Uterus (tissue), 4 donors: ENCODE results near the gene GMCL1. TPM values are rescaled to one million over a fixed set of nuclear protein-coding genes. Genes with fewer than 3 reads are reported as not detected.
"Not testable (repeated sequence)": the region's sequence is repeated elsewhere in the genome, so short reads cannot be mapped to it uniquely, and the experiment has no call there.

ENCODE experiments used
- DNase-seq, 2 donors: peaks; one replicate each; pipeline ENCODE4 v3.0.0-alpha.2; 2019 to 2020
- H3K27ac ChIP-seq, 2 donors: fragments of 200-600 bp; sonication (generic); 1 replicate in 1 of 2; 2 replicates in 1 of 2; pipeline ENCODE4 v1.5.1; 2016 to 2018
- H3K27me3 ChIP-seq, 2 donors: fragments of 200-600 bp; sonication (generic); one replicate each; pipeline ENCODE4 v1.5.1; 2018 to 2019; ENCODE audit warnings: control low read depth in 1 of 2
- H3K36me3 ChIP-seq, 2 donors: fragments of 200-600 bp; sonication (generic); one replicate each; pipeline ENCODE4 v1.5.1; 2019; ENCODE audit warnings: control low read depth in 1 of 2
- H3K4me1 ChIP-seq, 2 donors: fragments of 200-600 bp; sonication (generic); one replicate each; pipeline ENCODE4 v1.5.1; 2018 to 2019; ENCODE audit warnings: control low read depth in 1 of 2
- H3K4me3 ChIP-seq, 2 donors: fragments of 200-600 bp; sonication (generic); 1 replicate in 1 of 2; 2 replicates in 1 of 2; pipeline ENCODE4 v1.5.1; 2018 to 2019; ENCODE audit warnings: mild to moderate bottlenecking in 1 of 2
- H3K9me3 ChIP-seq, 2 donors: fragments of 200-600 bp; sonication (generic); one replicate each; pipeline ENCODE4 v1.5.1; 2019; ENCODE audit warnings: control low read depth in 1 of 2
- CTCF ChIP-seq, 4 experiments: fragments of 200-600 bp in 2 of 4; fragments of 450-650 bp in 2 of 4; sonication (generic) in 2 of 4; IDR thresholded peaks; one replicate each; pipeline ENCODE4 v1.5.1; 2016 to 2019; ENCODE audit warnings: antibody characterized with exemption in 4 of 4, mild to moderate bottlenecking in 2 of 4, moderate library complexity in 1 of 4
- POLR2A ChIP-seq, 2 donors: fragments of 450-650 bp; IDR thresholded peaks; one replicate each; pipeline ENCODE4 v1.6.1; 2016; ENCODE audit warnings: antibody characterized with exemption in 2 of 2, mild to moderate bottlenecking in 1 of 2, moderate library complexity in 1 of 2
- intact Hi-C: fragments of 100-400 bp; cut with DNase I; formaldehyde crosslinking; loops from one replicate; pipeline ENCODE4 v1.15.1; 2023; ENCODE audit warnings: low total_unique reads
- total RNA-seq, 4 donors: library from RNA; depleted of rRNA in 3 of 4; stranded (reverse); fragments of >200 nt in 3 of 4; gene quantifications; one replicate each; pipeline versions ENCODE4 v1.1.0 to v1.2.4, GENCODE V29; 2014 to 2023
- donor health status: DM: yes; HTN: yes; CAD: no.

GMCL1 gene
- total RNA-seq, 4 donors from 2014 or later: 5.6 to 23.3 (median 16.1) TPM

GRCh38 chr2:69830045-69830905 is 815 bp downstream of the GMCL1 start:
- Histone ChIP-seq H3K27ac (peak overlapping the region; percentile 91 to 95), H3K4me1 (peaks cover 4 to 5% of the 10 kb centered on the region in 2 donors), H3K36me3 (no peaks in the 10 kb centered on the region), H3K27me3 (no peaks in the 10 kb centered on the region), H3K4me3 (peak overlapping the region; percentile 81 to 98), H3K9me3 (no peaks in the 10 kb centered on the region)
- TF ChIP-seq POLR2A (IDR thresholded peaks at IDR 0.05): no peak
- peak in 1 of 2 donors; percentile 26 for DNase-seq
- intact Hi-C loops: no loop called here

- H3K27ac ChIP-seq, H3K4me1 ChIP-seq, intact Hi-C loops, H3K9me3 ChIP-seq, H3K36me3 ChIP-seq, DNase-seq, H3K27me3 ChIP-seq: not testable (repeated sequence)
- H3K4me3 ChIP-seq: peak overlapping the region; percentile 81 to 98
Observed at GRCh38 chr2:69830906-69831241, 1.4 kb downstream of the GMCL1 start.

GRCh38 chr2:69831354-69831905 is 2.0 kb downstream of the GMCL1 start:
- Histone ChIP-seq H3K36me3 (no peaks in the 10 kb centered on the region), H3K4me1 (peaks cover 4 to 5% of the 10 kb centered on the region in 2 donors), H3K4me3 (no peak overlapping the region), H3K9me3 (no peaks in the 10 kb centered on the region), H3K27ac (no peak overlapping the region), H3K27me3 (no peaks in the 10 kb centered on the region)
- intact Hi-C loops: no loop called here
- DNase-seq: no peak
- no peak for TF ChIP-seq CTCF (IDR thresholded peaks at IDR 0.05)
- TF ChIP-seq POLR2A (IDR thresholded peaks at IDR 0.05): no peak

GRCh38 chr2:69833752-69834151 is 4.3 kb downstream of the GMCL1 start:
- H3K27ac ChIP-seq: no peak overlapping the region
- TF ChIP-seq CTCF (IDR thresholded peaks at IDR 0.05) (no peak), POLR2A (IDR thresholded peaks at IDR 0.05) (no peak)
- H3K27me3 ChIP-seq: no peaks in the 10 kb centered on the region
- H3K4me3 ChIP-seq: no peak overlapping the region
- intact Hi-C loops: no loop called here
- DNase-seq: no peak
- H3K9me3 ChIP-seq: no peaks in the 10 kb centered on the region
- H3K4me1 ChIP-seq: peaks cover 4 to 5% of the 10 kb centered on the region in 2 donors
- no peaks in the 10 kb centered on the region for H3K36me3 ChIP-seq

GRCh38 chr2:69835666-69836065 is 6.2 kb downstream of the GMCL1 start:
- H3K27me3 ChIP-seq: no peaks in the 10 kb centered on the region
- no peak for DNase-seq
- no peaks in the 10 kb centered on the region for H3K9me3 ChIP-seq
- no peaks in the 10 kb centered on the region for H3K36me3 ChIP-seq
- intact Hi-C loops: no loop called here
- H3K4me3 ChIP-seq: no peak overlapping the region
- H3K27ac ChIP-seq: no peak overlapping the region
- no peak for TF ChIP-seq CTCF (IDR thresholded peaks at IDR 0.05)
- no peak for TF ChIP-seq POLR2A (IDR thresholded peaks at IDR 0.05)
- H3K4me1 ChIP-seq: peaks cover 4 to 5% of the 10 kb centered on the region in 2 donors

GRCh38 chr2:69836316-69836715 is 6.9 kb downstream of the GMCL1 start:
- Histone ChIP-seq H3K4me3 (no peak overlapping the region), H3K4me1 (peaks cover 4 to 5% of the 10 kb centered on the region in 2 donors), H3K27me3 (no peaks in the 10 kb centered on the region), H3K27ac (no peak overlapping the region), H3K9me3 (no peaks in the 10 kb centered on the region), H3K36me3 (no peaks in the 10 kb centered on the region)
- DNase-seq: no peak
- TF ChIP-seq CTCF (IDR thresholded peaks at IDR 0.05) (no peak), POLR2A (IDR thresholded peaks at IDR 0.05) (no peak)
- intact Hi-C loops: no loop called here
